HEK293T (cell line): ENCODE data around the gene PAWR.
"Not testable (repeated sequence)": the region's sequence is repeated elsewhere in the genome, so short reads cannot be mapped to it uniquely, and the experiment has no call there.

Experiments used
- CTCF ChIA-PET: fragments of 350-600 bp; formaldehyde crosslinking; extraction: SDS; loops from one replicate; lab custom pipeline; 2021; ENCODE audit warnings: antibody characterized with exemption, inconsistent platforms; lab: Yijun Ruan, JAX
- POLR2A ChIA-PET: fragments of 350-600 bp; formaldehyde crosslinking; extraction: SDS; loops from one replicate; lab custom pipeline; 2020; ENCODE audit warnings: antibody characterized with exemption, inconsistent platforms; lab: Yijun Ruan, JAX
- DNase-seq: peaks from one replicate; pipeline ENCODE4 v3.0.0; 2012; ENCODE audit warnings: mixed read lengths; ENCODE audit errors: extremely low spot score
- ARNT ChIP-seq: fragments of 450-650 bp; IDR thresholded peaks from 2 replicates; pipeline ENCODE4 v1.6.1; 2017; ENCODE audit warnings: mild to moderate bottlenecking
- BHLHE40 ChIP-seq: fragments of 450-650 bp; IDR thresholded peaks from 2 replicates; pipeline ENCODE4 v1.6.1; 2016; ENCODE audit warnings: mild to moderate bottlenecking, moderate library complexity, borderline replicate concordance
- CTBP1 ChIP-seq: fragments of 450-650 bp; IDR thresholded peaks from 2 replicates; pipeline ENCODE4 v1.6.1; 2016; ENCODE audit warnings: borderline replicate concordance
- ELF4 ChIP-seq: fragments of 450-650 bp; IDR thresholded peaks from 2 replicates; pipeline ENCODE4 v1.6.1; 2017; ENCODE audit warnings: antibody characterized with exemption
- FOXA1 ChIP-seq: fragments of 450-650 bp; IDR thresholded peaks from 2 replicates; pipeline ENCODE4 v1.6.1; 2016; ENCODE audit warnings: mild to moderate bottlenecking
- FOXK2 ChIP-seq: fragments of 450-650 bp; IDR thresholded peaks from 2 replicates; pipeline ENCODE4 v1.6.1; 2016; ENCODE audit warnings: mild to moderate bottlenecking
- FOXM1 ChIP-seq: fragments of 450-650 bp; IDR thresholded peaks from 2 replicates; pipeline ENCODE4 v1.6.1; 2017; ENCODE audit warnings: mild to moderate bottlenecking, borderline replicate concordance
- HDGF ChIP-seq: fragments of 450-650 bp; IDR thresholded peaks from 2 replicates; pipeline ENCODE4 v1.6.1; 2017; ENCODE audit warnings: antibody characterized with exemption, borderline replicate concordance
- L3MBTL2 ChIP-seq: fragments of 450-650 bp; conservative IDR thresholded peaks from 2 replicates; pipeline ENCODE4 v1.6.1; 2016; ENCODE audit warnings: mild to moderate bottlenecking
- LEF1 ChIP-seq: fragments of 450-650 bp; IDR thresholded peaks from 2 replicates; pipeline ENCODE4 v1.6.1; 2017; ENCODE audit warnings: mild to moderate bottlenecking, borderline replicate concordance
- NFRKB ChIP-seq: fragments of 450-650 bp; IDR thresholded peaks from 2 replicates; pipeline ENCODE4 v1.6.1; 2016; ENCODE audit warnings: mild to moderate bottlenecking, moderate library complexity
- PKNOX1 ChIP-seq: fragments of 450-650 bp; IDR thresholded peaks from 2 replicates; pipeline ENCODE4 v1.6.1; 2016
- SP1 ChIP-seq: fragments of 450-650 bp; IDR thresholded peaks from 2 replicates; pipeline ENCODE4 v1.6.1; 2017
- SUZ12 ChIP-seq: fragments of 450-650 bp; IDR thresholded peaks from 2 replicates; pipeline ENCODE4 v1.6.1; 2016; ENCODE audit warnings: mild to moderate bottlenecking
- TARDBP ChIP-seq: fragments of 450-650 bp; IDR thresholded peaks from 2 replicates; pipeline ENCODE4 v1.6.1; 2016
- ZNF384 ChIP-seq: fragments of 450-650 bp; IDR thresholded peaks from 2 replicates; pipeline ENCODE4 v1.6.1; 2016

PAWR gene

DNA sequence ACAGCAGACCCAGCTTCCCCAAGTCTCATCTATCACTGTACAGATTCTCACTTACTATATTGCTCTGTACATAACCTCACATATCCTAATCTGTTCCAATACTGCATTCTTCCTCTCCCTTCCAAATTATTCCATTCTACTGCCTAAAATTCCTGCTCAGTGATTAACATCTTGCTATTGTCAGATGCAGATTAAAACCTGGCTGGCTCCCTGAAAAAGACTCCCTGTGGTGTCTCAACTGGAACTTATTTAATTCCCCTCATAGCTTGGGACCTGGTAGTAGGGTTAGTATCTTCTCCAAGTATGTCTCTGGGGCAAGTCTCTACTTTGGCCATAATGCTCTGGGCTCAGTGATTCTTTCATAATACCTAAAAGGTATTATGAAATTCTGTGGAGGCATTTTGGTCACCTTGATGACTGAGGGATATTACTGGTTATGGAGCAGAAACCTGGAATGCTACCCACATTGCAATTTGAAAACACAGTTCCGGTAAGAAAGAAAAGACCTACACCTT is 55.8 kb downstream of the PAWR start:
- CTCF ChIA-PET, result no interaction called here
- DNase-seq, result no peak
- POLR2A ChIA-PET, result no interaction called here
- TF ChIP-seq FOXA1 (no peak), FOXM1 (no peak), BHLHE40 (no peak), TARDBP (no peak), FOXK2 (no peak), ELF4 (no peak), L3MBTL2 (no peak)

DNA sequence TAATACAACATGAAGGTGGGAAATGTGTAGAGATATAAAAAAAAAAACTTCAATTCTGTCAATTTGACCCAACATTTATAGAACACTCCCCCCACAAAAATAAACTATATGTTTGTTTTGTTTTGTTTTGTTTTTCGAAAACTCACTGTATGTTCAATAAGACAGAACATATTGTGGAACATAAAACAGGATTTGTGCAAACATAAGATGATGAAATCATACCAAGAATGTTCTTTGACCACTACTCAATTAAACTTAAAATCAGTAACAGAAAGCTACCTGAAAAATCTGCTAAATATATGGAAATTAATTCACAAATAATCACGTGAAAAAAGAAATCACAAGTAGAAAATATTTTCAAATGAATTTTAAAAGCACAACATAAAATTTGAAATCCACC is 61.2 kb downstream of the PAWR start:
- POLR2A ChIA-PET, result no interaction called here
- no peak for DNase-seq
- TF ChIP-seq FOXM1, result no peak
- CTCF ChIA-PET, result no interaction called here

DNA sequence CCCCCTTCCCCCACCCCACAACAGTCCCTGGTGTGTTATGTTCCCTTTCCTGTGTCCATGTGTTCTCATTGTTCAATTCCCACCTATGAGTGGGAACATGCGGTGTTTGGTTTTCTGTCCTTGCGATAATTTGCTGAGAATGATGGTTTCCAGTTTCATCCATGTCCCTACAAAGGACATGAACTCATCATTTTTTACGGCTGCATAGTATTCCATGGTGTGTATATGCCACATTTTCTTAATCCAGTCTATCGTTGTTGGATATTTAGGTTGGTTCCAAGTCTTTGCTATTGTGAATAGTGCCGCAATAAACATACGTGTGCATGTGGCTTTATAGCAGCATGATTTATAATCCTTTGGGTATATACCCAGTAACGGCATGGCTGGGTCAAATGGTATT is 64.0 kb downstream of the PAWR start:
- DNase-seq, POLR2A ChIA-PET, CTCF ChIA-PET: not testable (repeated sequence)

GRCh38 chr12:79624378-79624777 is 66.4 kb downstream of the PAWR start:
- ChIA-PET POLR2A (no interaction called here), CTCF (no interaction called here)
- no peak for DNase-seq
- TF ChIP-seq CTBP1, result no peak
- no peak for TF ChIP-seq BHLHE40
- TF ChIP-seq ZNF384, result no peak

GRCh38 chr12:79619872-79620562 is 70.7 kb downstream of the PAWR start:
- DNase-seq, result no peak
- ChIA-PET CTCF (no interaction called here), POLR2A (no interaction called here)
- TF ChIP-seq TARDBP (no peak), ZNF384 (no peak), SP1 (no peak), HDGF (no peak), BHLHE40 (no peak)

- ChIA-PET CTCF (interaction anchor here (0.6 kb wide), 1 partner anchor 491 kb away, joined by 3 read pairs; no protein-coding TSS in a partner anchor), POLR2A (no interaction called here)
- DNase-seq, result no peak
Observed at GRCh38 chr12:79618848-79619404, 71.8 kb downstream of the PAWR start.

GRCh38 chr12:79617696-79618095 is 73.1 kb downstream of the PAWR start:
- no peak for DNase-seq
- CTCF ChIA-PET, result no interaction called here
- no peak for TF ChIP-seq FOXA1
- no peak for TF ChIP-seq PKNOX1
- TF ChIP-seq SP1, result no peak
- TF ChIP-seq FOXK2, result no peak
- TF ChIP-seq ELF4, result no peak
- TF ChIP-seq ZNF384, result no peak
- POLR2A ChIA-PET, result no interaction called here

More at GRCh38 chr12:79618848-79619404, 71.8 kb downstream of the PAWR start:
- no peak for TF ChIP-seq ELF4
- no peak for TF ChIP-seq LEF1
- TF ChIP-seq SP1, result no peak
- TF ChIP-seq HDGF, result no peak
- no peak for TF ChIP-seq ZNF384

DNA sequence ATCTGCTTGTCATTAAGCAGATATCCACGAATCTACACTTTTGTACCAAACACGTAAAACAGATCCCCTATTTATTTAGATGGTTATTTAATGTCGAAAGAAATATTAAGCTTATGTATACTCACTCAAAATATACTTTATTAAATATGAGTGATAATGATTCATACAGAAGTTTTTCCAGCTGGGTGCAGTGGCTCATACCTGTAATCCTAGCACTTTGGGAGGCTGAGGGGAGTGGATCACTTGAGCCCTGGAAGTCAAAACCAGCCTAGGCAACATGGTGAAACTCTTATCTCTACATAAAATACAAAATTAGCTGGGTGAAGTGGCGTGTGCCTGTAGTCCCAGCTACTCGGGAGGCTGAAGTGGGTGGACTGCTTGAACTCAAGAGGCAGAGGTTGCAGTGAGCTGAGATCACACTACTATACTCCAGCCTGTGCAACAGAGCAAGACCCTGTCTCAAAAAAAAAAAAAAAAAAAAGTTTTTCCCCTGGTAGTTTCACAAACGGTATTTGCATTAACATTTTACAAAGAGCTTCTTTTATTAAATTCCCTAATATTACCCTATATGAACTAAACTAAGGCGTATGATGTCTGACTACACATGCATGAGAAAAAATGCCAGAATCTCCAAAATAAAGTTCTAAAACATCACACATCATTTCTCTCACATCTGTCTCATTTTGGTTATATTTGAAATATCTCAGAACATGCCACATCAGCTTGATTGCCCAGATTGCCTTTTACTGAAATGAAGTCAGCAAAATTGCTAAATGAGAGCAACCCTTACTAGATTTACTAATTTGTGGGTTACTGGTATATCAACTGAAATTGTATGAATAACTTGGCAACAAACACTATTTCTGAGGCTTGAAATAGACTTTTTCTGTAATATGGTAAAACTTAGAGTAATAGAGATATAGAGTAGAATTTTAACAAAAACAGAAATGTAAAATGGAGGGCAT is 74.9 kb downstream of the PAWR start:
- CTCF ChIA-PET, result no interaction called here
- DNase-seq, result no peak
- TF ChIP-seq SP1 (no peak), NFRKB (no peak), PKNOX1 (no peak), ZNF384 (no peak), SUZ12 (no peak), CTBP1 (no peak), ARNT (no peak), HDGF (no peak), TARDBP (no peak), L3MBTL2 (no peak), FOXM1 (no peak), FOXA1 (no peak), ELF4 (no peak), LEF1 (no peak), FOXK2 (no peak), BHLHE40 (no peak)
- POLR2A ChIA-PET, result no interaction called here
